Measurements from ENCODE around the gene RHOC.

RHOC gene

DNA sequence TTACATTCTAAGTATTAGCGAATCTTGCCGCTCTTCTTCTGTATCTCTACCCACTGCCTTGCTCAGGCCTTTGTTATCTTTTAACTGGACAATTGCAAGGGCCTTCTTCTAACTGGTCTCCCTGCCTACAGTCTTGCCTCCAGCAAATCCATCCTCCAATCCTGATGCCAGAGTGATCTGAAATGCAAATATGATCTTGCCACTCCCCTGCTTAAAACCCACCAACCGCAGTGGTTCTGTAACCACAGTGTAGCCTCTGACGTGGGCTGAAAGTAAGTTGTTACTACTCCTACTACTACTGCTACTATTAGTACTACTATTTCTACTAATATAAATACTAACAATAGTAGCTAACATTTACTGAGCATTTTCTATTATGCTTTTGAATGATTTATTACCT, 20.1 kb downstream of the RHOC start:
- H3K27ac ChIP-seq: no peak overlapping the region
- TF ChIP-seq CTCF (conservative IDR thresholded peaks at IDR 0.05; ENCODE audit: low read depth): no peak
- DNase-seq (ENCODE audit: low spot score): no peak
- CTCF ChIA-PET: no interaction called here
- POLR2A ChIA-PET (ENCODE audit: low non-redundant PET): no interaction called here

- CTCF ChIA-PET: no interaction called here
- POLR2A ChIA-PET (ENCODE audit: low non-redundant PET): no interaction called here
- no peak for TF ChIP-seq CTCF (conservative IDR thresholded peaks at IDR 0.05; ENCODE audit: low read depth)
- no peak overlapping the region for H3K27ac ChIP-seq
- no peak for DNase-seq (ENCODE audit: low spot score)
Observed at GRCh38 chr1:112686417-112686816, 20.5 kb downstream of the RHOC start.

GRCh38 chr1:112685913-112686312, 21.0 kb downstream of the RHOC start:
- no peak overlapping the region for H3K27ac ChIP-seq
- DNase-seq (ENCODE audit: low spot score): no peak
- POLR2A ChIA-PET (ENCODE audit: low non-redundant PET): no interaction called here
- CTCF ChIA-PET: no interaction called here
- TF ChIP-seq CTCF (conservative IDR thresholded peaks at IDR 0.05; ENCODE audit: low read depth): no peak

- CTCF ChIA-PET: interaction anchor here (0.6 kb wide), 1 partner anchor 1746 kb away, joined by 3 read pairs; no protein-coding TSS in a partner anchor
- no peak for DNase-seq (ENCODE audit: low spot score)
- POLR2A ChIA-PET (ENCODE audit: low non-redundant PET): no interaction called here
- H3K27ac ChIP-seq: no peak overlapping the region
- no peak for TF ChIP-seq CTCF (conservative IDR thresholded peaks at IDR 0.05; ENCODE audit: low read depth)
Observed at GRCh38 chr1:112678605-112679004, 28.3 kb downstream of the RHOC start.

- no peak for DNase-seq (ENCODE audit: low spot score)
- CTCF ChIA-PET: no interaction called here
- no peak overlapping the region for H3K27ac ChIP-seq
- no peak for TF ChIP-seq CTCF (conservative IDR thresholded peaks at IDR 0.05; ENCODE audit: low read depth)
- POLR2A ChIA-PET (ENCODE audit: low non-redundant PET): no interaction called here
Observed at GRCh38 chr1:112677501-112677900, 29.4 kb downstream of the RHOC start.

GRCh38 chr1:112676543-112676942, 30.4 kb downstream of the RHOC start:
- no peak for TF ChIP-seq CTCF (conservative IDR thresholded peaks at IDR 0.05; ENCODE audit: low read depth)
- DNase-seq (ENCODE audit: low spot score): no peak
- ChIA-PET CTCF (no interaction called here), POLR2A (ENCODE audit: low non-redundant PET) (no interaction called here)
- H3K27ac ChIP-seq: no peak overlapping the region
